Thyroid gland (tissue), 4 donors: ENCODE measurements around the gene UVSSA. TPM values are rescaled to one million over a fixed set of nuclear protein-coding genes. Genes with fewer than 3 reads are reported as not detected.
"Not testable (repeated sequence)": the region's sequence is repeated elsewhere in the genome, so short reads cannot be mapped to it uniquely, and the experiment has no call there.

ENCODE experiments used
- DNase-seq, 2 donors: peaks; one replicate each; pipeline ENCODE4 v3.0.0-alpha.2; 2019
- H3K27ac ChIP-seq, 3 donors: fragments of 200-600 bp; sonication (generic); 1 replicate in 2 of 3; 2 replicates in 1 of 3; pipeline ENCODE4 v1.5.1; 2016 to 2019; ENCODE audit warnings: mild to moderate bottlenecking in 1 of 3, moderate library complexity in 1 of 3
- H3K27me3 ChIP-seq: fragments of 200-600 bp; sonication (generic); one replicate; pipeline ENCODE4 v1.5.1; 2019
- H3K36me3 ChIP-seq, 2 donors: fragments of 200-600 bp; sonication (generic); one replicate each; pipeline ENCODE4 v1.5.1; 2016 to 2019
- H3K4me1 ChIP-seq, 2 donors: fragments of 200-600 bp; sonication (generic); one replicate each; pipeline ENCODE4 v1.5.1; 2017 to 2019
- H3K4me3 ChIP-seq, 3 donors: fragments of 200-600 bp; sonication (generic); replicated peaks in 1 of 3; 1 replicate in 2 of 3; 2 replicates in 1 of 3; pipeline ENCODE4 v1.5.1; 2016; ENCODE audit warnings: mild to moderate bottlenecking in 1 of 3
- H3K9me3 ChIP-seq: fragments of 200-600 bp; sonication (generic); one replicate; pipeline ENCODE4 v1.5.1; 2017
- POLR2A ChIP-seq, 2 donors: fragments of 450-650 bp; IDR thresholded peaks; one replicate each; pipeline ENCODE4 v1.6.1; 2017; ENCODE audit warnings: antibody characterized with exemption in 2 of 2, mild to moderate bottlenecking in 2 of 2, moderate library complexity in 1 of 2
- WGBS, 2 donors: methylation state at CpG; one replicate each; pipeline ENCODE4 v1.1.5; 2017; 5-methylcytosine and 5-hydroxymethylcytosine counted together
- intact Hi-C: fragments of 100-400 bp; cut with DNase I; formaldehyde crosslinking; loops from one replicate; pipeline ENCODE4 v1.15.1; 2023
- total RNA-seq, 4 donors: library from RNA; depleted of rRNA; stranded (reverse); fragments of >200 nt; gene quantifications; one replicate each; pipeline ENCODE4 v1.2.3, GENCODE V29; 2016
- TF ChIP-seq, protein P1 (sequence below), 6 experiments: fragments of 200-600 bp in 3 of 6; fragments of 450-650 bp in 3 of 6; sonication (generic) in 3 of 6; IDR thresholded peaks; one replicate each; pipeline ENCODE4 v1.5.1; 2016 to 2019; ENCODE audit warnings: antibody characterized with exemption in 6 of 6, mild to moderate bottlenecking in 2 of 6, inconsistent platforms in 1 of 6, moderate library complexity in 1 of 6

UVSSA gene
- total RNA-seq, 4 donors from 2014 or later = 16.7 to 38.7 (median 27.7) TPM

DNA sequence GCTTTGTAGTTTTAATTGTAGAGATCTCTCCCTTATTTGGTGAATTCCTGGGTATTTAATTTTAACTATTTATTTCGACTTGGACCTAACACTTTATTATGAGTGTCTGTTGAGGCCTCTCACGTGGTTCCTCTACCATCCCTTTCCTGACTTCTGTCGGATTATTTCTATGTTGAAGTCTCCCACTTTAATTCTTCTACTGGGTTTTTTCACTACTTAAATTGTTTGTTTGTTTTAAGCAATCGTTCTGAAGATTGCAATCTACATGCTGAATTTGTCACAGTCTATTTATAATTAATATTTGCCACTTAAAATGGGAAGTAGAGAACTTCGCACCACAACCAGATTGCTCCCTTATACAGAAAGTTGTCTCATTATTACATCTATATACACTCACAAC, 80.0 kb downstream of the UVSSA start:
- intact Hi-C loops = no loop called here

DNA sequence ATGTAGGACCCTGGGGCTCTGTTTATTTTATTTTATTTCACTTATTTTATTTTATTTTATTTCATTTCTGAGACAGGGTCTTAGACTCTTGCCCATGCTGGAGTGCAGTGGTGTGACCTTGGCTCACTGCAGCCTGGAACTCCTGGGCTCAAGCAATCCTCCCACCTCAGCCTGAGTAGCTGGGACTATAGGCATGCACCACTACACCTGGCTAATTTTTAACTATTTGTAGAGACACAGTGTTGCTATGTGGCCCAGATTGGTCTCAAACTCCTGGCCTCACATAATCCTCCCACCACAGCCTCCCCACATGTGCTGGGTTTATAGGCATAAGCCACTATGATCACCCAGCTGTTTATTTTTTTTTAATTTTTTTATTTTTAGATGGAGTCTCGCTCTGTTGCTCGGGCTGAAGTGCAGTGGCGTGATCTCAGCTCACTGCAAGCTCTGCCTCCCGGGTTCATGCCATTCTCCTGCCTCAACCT, 96.7 kb downstream of the UVSSA start:
- H3K27ac ChIP-seq, DNase-seq, intact Hi-C loops, H3K4me3 ChIP-seq, H3K36me3 ChIP-seq, H3K27me3 ChIP-seq, H3K4me1 ChIP-seq, H3K9me3 ChIP-seq: not testable (repeated sequence)
- 83 to 86% methylated on average over 4 of the region's 4 CpGs for WGBS, 2 donors

More for the DNA sequence above, 80.0 kb downstream of the UVSSA start:
- no peak for DNase-seq
- no peak for TF ChIP-seq POLR2A (IDR thresholded peaks at IDR 0.05)
- TF ChIP-seq, protein P1, sequence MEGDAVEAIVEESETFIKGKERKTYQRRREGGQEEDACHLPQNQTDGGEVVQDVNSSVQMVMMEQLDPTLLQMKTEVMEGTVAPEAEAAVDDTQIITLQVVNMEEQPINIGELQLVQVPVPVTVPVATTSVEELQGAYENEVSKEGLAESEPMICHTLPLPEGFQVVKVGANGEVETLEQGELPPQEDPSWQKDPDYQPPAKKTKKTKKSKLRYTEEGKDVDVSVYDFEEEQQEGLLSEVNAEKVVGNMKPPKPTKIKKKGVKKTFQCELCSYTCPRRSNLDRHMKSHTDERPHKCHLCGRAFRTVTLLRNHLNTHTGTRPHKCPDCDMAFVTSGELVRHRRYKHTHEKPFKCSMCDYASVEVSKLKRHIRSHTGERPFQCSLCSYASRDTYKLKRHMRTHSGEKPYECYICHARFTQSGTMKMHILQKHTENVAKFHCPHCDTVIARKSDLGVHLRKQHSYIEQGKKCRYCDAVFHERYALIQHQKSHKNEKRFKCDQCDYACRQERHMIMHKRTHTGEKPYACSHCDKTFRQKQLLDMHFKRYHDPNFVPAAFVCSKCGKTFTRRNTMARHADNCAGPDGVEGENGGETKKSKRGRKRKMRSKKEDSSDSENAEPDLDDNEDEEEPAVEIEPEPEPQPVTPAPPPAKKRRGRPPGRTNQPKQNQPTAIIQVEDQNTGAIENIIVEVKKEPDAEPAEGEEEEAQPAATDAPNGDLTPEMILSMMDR (IDR thresholded peaks at IDR 0.05) = no peak
- Histone ChIP-seq H3K27ac (no peak overlapping the region), H3K4me1 (no peaks in the 10 kb centered on the region), H3K4me3 (no peak overlapping the region), H3K9me3 (no peaks in the 10 kb centered on the region), H3K27me3 (no peaks in the 10 kb centered on the region), H3K36me3 (no peaks in the 10 kb centered on the region)
- WGBS, 2 donors = 67 to 71% methylated on average over 5 of the region's 5 CpGs

Other genes with a start within 250 kb of the UVSSA start
- gene RNF212, start 233.6 kb upstream of the UVSSA start, total RNA-seq = 10 to 100 TPM in 1 of 4 donors, 1 to 10 TPM in 3; 6.7 to 31.1 (median 8.6) TPM
- gene SPON2, start 174.6 kb upstream of the UVSSA start, total RNA-seq = 10 to 100 TPM in 2 of 4 donors, 1 to 10 TPM in 2; 2.4 to 14.1 (median 6.6) TPM
- 100 to 1,000 TPM; 102 to 226 (median 177) TPM for gene CTBP1, start 98.1 kb upstream of the UVSSA start, total RNA-seq
- 10 to 100 TPM; 85.3 to 99.5 (median 87.3) TPM for gene MAEA, start 57.3 kb upstream of the UVSSA start, total RNA-seq
- not detected for gene NKX1-1, start 59.2 kb downstream of the UVSSA start, total RNA-seq